ENCODE data around the gene UNC13D.

- TF ChIP-seq GATA2 (IDR thresholded peaks at IDR 0.05; ENCODE audit: low read depth, low read length) (no peak), GATA3 (IDR thresholded peaks at IDR 0.05; ENCODE audit: low read depth, low read length) (no peak)
Observed at GRCh38 chr17:75824050-75824552, 20.1 kb downstream of the UNC13D start.
